A549 (cell line): ENCODE data around the gene LRRN4CL. TPM values are rescaled to one million over a fixed set of nuclear protein-coding genes. Genes with fewer than 3 reads are reported as not detected.

Experiments
- ATAC-seq, 2 experiments: fragments of 200-7000 bp in 1 of 2; fragments of >200 bp in 1 of 2; cut with Nextera tagmentation in 1 of 2; cut with Tn5 transposase in 1 of 2; 3 replicates each; pipeline versions ENCODE4 v1.8.0 to v1.9.1; 2018 to 2020; ENCODE audit warnings: mild to moderate bottlenecking in 1 of 2, moderate library complexity in 1 of 2
- CTCF ChIA-PET: fragments of 300-600 bp; sonication (Branson Sonifier 250); formaldehyde crosslinking; extraction: SDS; loops from one replicate; lab custom pipeline; 2021; ENCODE audit warnings: antibody characterized with exemption, inconsistent platforms; lab: Yijun Ruan, JAX
- POLR2A ChIA-PET: fragments of 350-600 bp; formaldehyde crosslinking; extraction: SDS; loops from one replicate; lab custom pipeline; 2021; ENCODE audit warnings: antibody characterized with exemption, inconsistent platforms; lab: Yijun Ruan, JAX
- DNase-seq, 2 experiments: peaks; one replicate each; pipeline versions ENCODE4 v3.0.0 to v3.0.0-alpha.2; 2011 to 2016; ENCODE audit warnings: low read depth in 1 of 2, low spot score in 1 of 2
- FAIRE-seq: peaks from 2 replicates; lab custom pipeline; 2011; peaks lifted over from hg19 to GRCh38; lab: Jason Lieb, UNC
- H3K27ac ChIP-seq, 2 experiments: fragments of >200 bp; sonication (Bioruptor Twin); formaldehyde crosslinking; 3 replicates each; pipeline ENCODE4 v1.5.1; 2016 to 2017
- H3K4me1 ChIP-seq: fragments of >200 bp; sonication (Bioruptor Twin); formaldehyde crosslinking; 3 replicates; pipeline ENCODE4 v1.6.1; 2016
- H3K4me2 ChIP-seq: fragments of >200 bp; sonication (Bioruptor Twin); formaldehyde crosslinking; 3 replicates; pipeline ENCODE4 v1.6.1; 2016
- H3K4me3 ChIP-seq: fragments of >200 bp; sonication (Bioruptor Twin); formaldehyde crosslinking; 3 replicates; pipeline ENCODE4 v1.5.1; 2016
- H3K9me3 ChIP-seq: fragments of >200 bp; sonication (Bioruptor Twin); formaldehyde crosslinking; 3 replicates; pipeline ENCODE4 v1.6.1; 2016
- CBX8 ChIP-seq: fragments of 200-600 bp; sonication (generic); IDR thresholded peaks from 2 replicates; pipeline ENCODE4 v1.6.1; 2016
- CHD2 ChIP-seq: fragments of 150-350 bp; IDR thresholded peaks from 2 replicates; pipeline ENCODE4 v1.6.1; 2014; ENCODE audit warnings: low read length; ENCODE audit not compliant: partially characterized antibody
- EHMT2 ChIP-seq: fragments of 200-600 bp; sonication (generic); IDR thresholded peaks from 2 replicates; pipeline ENCODE4 v1.6.1; 2016; ENCODE audit warnings: antibody characterized with exemption, low read depth, mild to moderate bottlenecking, moderate library complexity
- EP300 ChIP-seq, 2 experiments: fragments of >200 bp; sonication (Bioruptor Twin); formaldehyde crosslinking; IDR thresholded peaks; 2 replicates in 1 of 2; 3 replicates in 1 of 2; pipeline ENCODE4 v1.6.1; 2016 to 2017
- ESRRA ChIP-seq: fragments of 150-350 bp; IDR thresholded peaks from 2 replicates; pipeline ENCODE4 v1.6.1; 2014; ENCODE audit warnings: mild to moderate bottlenecking, low read length, borderline replicate concordance
- FOSL2 ChIP-seq, 2 experiments: fragments of 450-650 bp in 1 of 2; fragments of >200 bp in 1 of 2; sonication (Bioruptor Twin) in 1 of 2; formaldehyde crosslinking; IDR thresholded peaks; 2 replicates each; pipeline versions ENCODE4 v1.5.0 to v1.6.1; 2016 to 2020; ENCODE audit warnings: mild to moderate bottlenecking in 1 of 2, moderate library complexity in 1 of 2
- GATA3 ChIP-seq: IDR thresholded peaks from 2 replicates; pipeline ENCODE4 v1.6.1; 2012; ENCODE audit warnings: borderline replicate concordance
- HEYL ChIP-seq: fragments of 250-450 bp; sonication (Bioruptor Pico); IDR thresholded peaks from 2 replicates; pipeline ENCODE4 v1.8.0; 2021; ENCODE audit warnings: mild to moderate bottlenecking, moderate library complexity
- JUN ChIP-seq, 2 experiments: fragments of >200 bp; sonication (Bioruptor Twin); formaldehyde crosslinking; IDR thresholded peaks; 2 replicates in 1 of 2; 3 replicates in 1 of 2; pipeline ENCODE4 v1.6.1; 2016 to 2017
- KDM5A ChIP-seq: fragments of 200-600 bp; sonication (generic); IDR thresholded peaks from 2 replicates; pipeline ENCODE4 v1.6.1; 2016; ENCODE audit warnings: antibody characterized with exemption, mild to moderate bottlenecking
- MAFK ChIP-seq: fragments of 450-650 bp; IDR thresholded peaks from 2 replicates; pipeline ENCODE4 v1.6.1; 2014; ENCODE audit not compliant: partially characterized antibody
- MAZ ChIP-seq: fragments of 150-350 bp; IDR thresholded peaks from 2 replicates; pipeline ENCODE4 v1.6.1; 2014; ENCODE audit warnings: antibody characterized with exemption, low read depth, low read length, borderline replicate concordance
- MYC ChIP-seq: IDR thresholded peaks from 2 replicates; pipeline ENCODE4 v1.6.1; 2012; ENCODE audit warnings: mild to moderate bottlenecking, inconsistent platforms, low read length, improper control_type of control experiment, borderline replicate concordance
- NR3C1 ChIP-seq: fragments of >200 bp; sonication (Bioruptor Twin); formaldehyde crosslinking; IDR thresholded peaks from 3 replicates; pipeline ENCODE4 v1.6.1; 2017
- PHF8 ChIP-seq: fragments of 200-600 bp; sonication (generic); IDR thresholded peaks from 2 replicates; pipeline ENCODE4 v1.6.1; 2016; ENCODE audit warnings: low read depth, mild to moderate bottlenecking, antibody characterized with exemption, moderate library complexity, borderline replicate concordance
- POLR2A ChIP-seq: IDR thresholded peaks from 2 replicates; pipeline ENCODE4 v1.6.1; 2012; ENCODE audit warnings: mild to moderate bottlenecking, low read length
- POLR2AphosphoS2 ChIP-seq: conservative IDR thresholded peaks from 2 replicates; pipeline ENCODE4 v1.6.1; 2012; ENCODE audit warnings: low read length, improper control_type of control experiment, inconsistent platforms
- RARB ChIP-seq: fragments of 250-450 bp; sonication (Bioruptor Pico); IDR thresholded peaks from 2 replicates; pipeline ENCODE4 v1.8.0; 2021; ENCODE audit warnings: mild to moderate bottlenecking, moderate library complexity
- RFX5 ChIP-seq: fragments of 450-650 bp; IDR thresholded peaks from 2 replicates; pipeline ENCODE4 v1.7.1; 2014; ENCODE audit warnings: antibody characterized with exemption, mild to moderate bottlenecking, moderate library complexity
- SMC3 ChIP-seq: fragments of >200 bp; sonication (Bioruptor Twin); formaldehyde crosslinking; IDR thresholded peaks from 3 replicates; pipeline ENCODE4 v1.6.1; 2018; ENCODE audit warnings: inconsistent platforms
- SREBF2 ChIP-seq: fragments of 450-650 bp; IDR thresholded peaks from 2 replicates; pipeline ENCODE4 v1.6.1; 2014; ENCODE audit warnings: mild to moderate bottlenecking, moderate library complexity
- TFCP2L1 ChIP-seq: fragments of 250-450 bp; sonication (Bioruptor Pico); IDR thresholded peaks from 2 replicates; pipeline ENCODE4 v1.5.0; 2021; ENCODE audit warnings: mild to moderate bottlenecking
- TP53 ChIP-seq: fragments of 250-450 bp; sonication (Bioruptor Pico); IDR thresholded peaks from 2 replicates; pipeline ENCODE4 v1.5.0; 2021; ENCODE audit warnings: mild to moderate bottlenecking, moderate library complexity
- ZFP36 ChIP-seq: fragments of 450-650 bp; IDR thresholded peaks from 2 replicates; pipeline ENCODE4 v1.6.1; 2014; ENCODE audit warnings: borderline replicate concordance; ENCODE audit not compliant: partially characterized antibody
- ZNF302 ChIP-seq: fragments of 250-450 bp; sonication (Bioruptor Pico); IDR thresholded peaks from 2 replicates; pipeline ENCODE4 v1.9.0; 2021; ENCODE audit warnings: inconsistent platforms, mild to moderate bottlenecking, moderate library complexity
- WGBS: methylation state at CpG from one replicate; pipeline ENCODE4 v1.1.6; 2017; ENCODE audit errors: missing lambda C conversion rate; 5-methylcytosine and 5-hydroxymethylcytosine counted together
- polyA plus RNA-seq, 4 experiments: library from polyadenylated mRNA; depleted of rRNA in 3 of 4; stranded (reverse); fragments of >200 nt; fragmentation: RNase III in 1 of 4; extraction: RNeasy Plus Mini Kit Qiagen cat#74134 plus additional on column Dnase treatment in 1 of 4; gene quantifications; 2 replicates in 3 of 4; 3 replicates in 1 of 4; pipeline ENCODE4 v1.2.3, GENCODE V29; 2011 to 2017
- TF ChIP-seq, protein P1 (sequence below): fragments of 150-350 bp; IDR thresholded peaks from 2 replicates; pipeline ENCODE4 v1.6.1; 2014; ENCODE audit warnings: low read depth, mild to moderate bottlenecking, low read length
- TF ChIP-seq, protein P2 (sequence below): IDR thresholded peaks from 2 replicates; pipeline ENCODE4 v1.6.1; 2012; ENCODE audit warnings: low read depth, borderline replicate concordance
- TF ChIP-seq, protein P3 (sequence below): fragments of 250-450 bp; sonication (Bioruptor Pico); IDR thresholded peaks from 2 replicates; pipeline ENCODE4 v1.5.0; 2020; ENCODE audit warnings: low read depth, mild to moderate bottlenecking, moderate library complexity
- TF ChIP-seq, protein P4 (sequence below): IDR thresholded peaks from 2 replicates; pipeline ENCODE4 v1.6.1; 2012
- TF ChIP-seq, protein P5 (sequence below): fragments of >200 bp; sonication (Bioruptor Twin); formaldehyde crosslinking; IDR thresholded peaks from 3 replicates; pipeline ENCODE4 v1.5.1; 2016
- TF ChIP-seq, protein P6 (sequence below): fragments of >200 bp; sonication (Bioruptor Twin); formaldehyde crosslinking; IDR thresholded peaks from 3 replicates; pipeline ENCODE4 v1.6.1; 2016
- TF ChIP-seq, protein P7 (sequence below): fragments of >200 bp; sonication (Bioruptor Twin); formaldehyde crosslinking; IDR thresholded peaks from 2 replicates; pipeline ENCODE4 v1.6.1; 2016

The LRRN4CL gene
- polyA plus RNA-seq, 2 of the 4 experiments (the other 2 are of a cell fraction) = 0.03 to 0.04 TPM

DNA sequence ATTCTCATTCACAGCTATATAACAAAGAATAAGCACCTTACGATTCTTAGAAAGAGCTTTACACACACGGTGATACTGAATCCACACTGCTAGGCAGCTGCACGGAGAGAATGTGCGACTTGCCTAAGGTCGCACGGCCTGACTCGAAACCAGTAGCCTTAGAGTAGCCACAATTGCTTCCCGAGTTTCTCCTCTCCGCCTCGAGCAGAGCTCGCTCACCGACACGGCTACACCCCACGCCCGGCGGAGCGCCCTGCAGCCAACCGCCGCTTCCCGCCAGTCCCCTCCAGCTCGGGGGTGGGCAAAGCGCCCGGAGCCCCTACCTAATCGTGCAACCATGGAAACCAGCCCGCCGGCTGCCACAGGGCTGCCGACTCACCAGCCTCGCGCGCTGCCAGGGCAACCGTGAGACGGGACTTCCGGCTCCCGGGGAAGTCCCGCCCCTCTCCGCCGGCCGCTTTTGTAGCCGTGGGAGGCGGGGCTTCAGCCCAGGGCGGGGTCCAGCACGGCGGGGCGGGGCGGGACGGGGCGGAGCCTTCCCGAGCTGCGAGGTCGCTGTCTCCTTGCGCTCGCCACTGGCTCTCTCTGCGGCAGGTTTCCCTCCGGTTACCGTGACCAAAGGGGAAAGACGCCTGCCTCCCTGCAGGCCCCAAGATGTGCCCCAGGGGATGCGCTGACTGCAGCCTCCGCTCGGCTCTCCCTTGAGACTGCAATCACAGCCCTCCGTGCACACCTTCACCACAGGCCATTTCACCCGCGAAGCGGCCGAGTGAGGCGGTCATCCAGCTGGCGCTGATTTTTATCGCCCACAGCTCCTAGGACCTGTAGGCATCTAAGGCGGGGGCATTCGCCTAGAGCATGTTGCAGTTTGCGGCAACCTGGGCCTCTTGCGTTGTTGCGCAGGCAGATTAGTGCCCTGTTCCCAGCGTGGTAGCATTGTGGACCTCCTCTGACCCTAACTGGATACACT, 16.8 kb upstream of the LRRN4CL start:
- H3K4me3 ChIP-seq = peak overlapping the region; percentile 69
- peaks cover 26% of the 10 kb centered on the region for H3K4me1 ChIP-seq
- POLR2A ChIA-PET = interaction anchor here (0.8 to 6.1 kb wide), 11 partner anchors 10 to 293 kb away, joined by 3 to 64 read pairs (median 5); partner anchors contain the start of genes C11orf98, CSKMT, EEF1G and HNRNPUL2
- no peaks in the 10 kb centered on the region for H3K9me3 ChIP-seq
- 30% methylated on average over 40 of the region's 73 CpGs for WGBS
- H3K27ac ChIP-seq = peak overlapping the region; percentile 80 to 92
- CTCF ChIA-PET = interaction anchor here (0.7 to 5.3 kb wide), 12 partner anchors 12 to 318 kb away, joined by 3 to 39 read pairs (median 5); partner anchors contain the start of genes HNRNPUL2 and TTC9C
- DNase-seq = peak; percentile 87 to 90
- H3K4me2 ChIP-seq = peak overlapping the region; percentile 78
- ATAC-seq = peak; percentile 73 to 87
- no peak for FAIRE-seq
- TF ChIP-seq, protein P1, sequence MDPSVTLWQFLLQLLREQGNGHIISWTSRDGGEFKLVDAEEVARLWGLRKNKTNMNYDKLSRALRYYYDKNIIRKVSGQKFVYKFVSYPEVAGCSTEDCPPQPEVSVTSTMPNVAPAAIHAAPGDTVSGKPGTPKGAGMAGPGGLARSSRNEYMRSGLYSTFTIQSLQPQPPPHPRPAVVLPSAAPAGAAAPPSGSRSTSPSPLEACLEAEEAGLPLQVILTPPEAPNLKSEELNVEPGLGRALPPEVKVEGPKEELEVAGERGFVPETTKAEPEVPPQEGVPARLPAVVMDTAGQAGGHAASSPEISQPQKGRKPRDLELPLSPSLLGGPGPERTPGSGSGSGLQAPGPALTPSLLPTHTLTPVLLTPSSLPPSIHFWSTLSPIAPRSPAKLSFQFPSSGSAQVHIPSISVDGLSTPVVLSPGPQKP = no peak
- TF ChIP-seq ESRRA (no peak), FOSL2 (IDR thresholded peaks at IDR 0.05) (no peak), FOSL2 (CRISPR knock-in tag; IDR thresholded peaks at IDR 0.05) (no peak), POLR2AphosphoS2 (no peak), ZFP36 (no peak), PHF8 (no peak), HEYL (CRISPR knock-in tag) (no peak), RARB (CRISPR knock-in tag) (no peak), KDM5A (no peak), CBX8 (no peak), MYC (0 out of 2 replicates have a peak, but pooled peaks have one; percentile 40), CHD2 (no peak), TP53 (peak; percentile 74; the same call in 1 of the 2 replicates), MAFK (no peak), TFCP2L1 (0 out of 2 replicates have a peak, but pooled peaks have one; percentile 5), SREBF2 (no peak), EHMT2 (no peak), GATA3 (0 out of 2 replicates have a peak, but pooled peaks have one; percentile 42), EP300 (IDR thresholded peaks at IDR 0.05) (no peak), MAZ (no peak), ZNF302 (no peak), JUN (IDR thresholded peaks at IDR 0.05) (peak in 1 of 2 experiments; percentile 83; a peak in 3 of 5 replicates), RFX5 (no peak), NR3C1 (no peak), POLR2A (peak; percentile 66), SMC3 (no peak)
- TF ChIP-seq, protein P2, sequence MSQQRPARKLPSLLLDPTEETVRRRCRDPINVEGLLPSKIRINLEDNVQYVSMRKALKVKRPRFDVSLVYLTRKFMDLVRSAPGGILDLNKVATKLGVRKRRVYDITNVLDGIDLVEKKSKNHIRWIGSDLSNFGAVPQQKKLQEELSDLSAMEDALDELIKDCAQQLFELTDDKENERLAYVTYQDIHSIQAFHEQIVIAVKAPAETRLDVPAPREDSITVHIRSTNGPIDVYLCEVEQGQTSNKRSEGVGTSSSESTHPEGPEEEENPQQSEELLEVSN = no peak; the same call in none of the 2 replicates
- TF ChIP-seq, protein P3, sequence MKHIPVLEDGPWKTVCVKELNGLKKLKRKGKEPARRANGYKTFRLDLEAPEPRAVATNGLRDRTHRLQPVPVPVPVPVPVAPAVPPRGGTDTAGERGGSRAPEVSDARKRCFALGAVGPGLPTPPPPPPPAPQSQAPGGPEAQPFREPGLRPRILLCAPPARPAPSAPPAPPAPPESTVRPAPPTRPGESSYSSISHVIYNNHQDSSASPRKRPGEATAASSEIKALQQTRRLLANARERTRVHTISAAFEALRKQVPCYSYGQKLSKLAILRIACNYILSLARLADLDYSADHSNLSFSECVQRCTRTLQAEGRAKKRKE = no peak
- TF ChIP-seq, protein P4, sequence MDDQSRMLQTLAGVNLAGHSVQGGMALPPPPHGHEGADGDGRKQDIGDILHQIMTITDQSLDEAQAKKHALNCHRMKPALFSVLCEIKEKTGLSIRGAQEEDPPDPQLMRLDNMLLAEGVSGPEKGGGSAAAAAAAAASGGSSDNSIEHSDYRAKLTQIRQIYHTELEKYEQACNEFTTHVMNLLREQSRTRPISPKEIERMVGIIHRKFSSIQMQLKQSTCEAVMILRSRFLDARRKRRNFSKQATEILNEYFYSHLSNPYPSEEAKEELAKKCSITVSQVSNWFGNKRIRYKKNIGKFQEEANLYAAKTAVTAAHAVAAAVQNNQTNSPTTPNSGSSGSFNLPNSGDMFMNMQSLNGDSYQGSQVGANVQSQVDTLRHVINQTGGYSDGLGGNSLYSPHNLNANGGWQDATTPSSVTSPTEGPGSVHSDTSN = peak; percentile 3; the same call in 1 of the 2 replicates
- TF ChIP-seq, protein P5, sequence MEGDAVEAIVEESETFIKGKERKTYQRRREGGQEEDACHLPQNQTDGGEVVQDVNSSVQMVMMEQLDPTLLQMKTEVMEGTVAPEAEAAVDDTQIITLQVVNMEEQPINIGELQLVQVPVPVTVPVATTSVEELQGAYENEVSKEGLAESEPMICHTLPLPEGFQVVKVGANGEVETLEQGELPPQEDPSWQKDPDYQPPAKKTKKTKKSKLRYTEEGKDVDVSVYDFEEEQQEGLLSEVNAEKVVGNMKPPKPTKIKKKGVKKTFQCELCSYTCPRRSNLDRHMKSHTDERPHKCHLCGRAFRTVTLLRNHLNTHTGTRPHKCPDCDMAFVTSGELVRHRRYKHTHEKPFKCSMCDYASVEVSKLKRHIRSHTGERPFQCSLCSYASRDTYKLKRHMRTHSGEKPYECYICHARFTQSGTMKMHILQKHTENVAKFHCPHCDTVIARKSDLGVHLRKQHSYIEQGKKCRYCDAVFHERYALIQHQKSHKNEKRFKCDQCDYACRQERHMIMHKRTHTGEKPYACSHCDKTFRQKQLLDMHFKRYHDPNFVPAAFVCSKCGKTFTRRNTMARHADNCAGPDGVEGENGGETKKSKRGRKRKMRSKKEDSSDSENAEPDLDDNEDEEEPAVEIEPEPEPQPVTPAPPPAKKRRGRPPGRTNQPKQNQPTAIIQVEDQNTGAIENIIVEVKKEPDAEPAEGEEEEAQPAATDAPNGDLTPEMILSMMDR = no peak
- TF ChIP-seq, protein P6, sequence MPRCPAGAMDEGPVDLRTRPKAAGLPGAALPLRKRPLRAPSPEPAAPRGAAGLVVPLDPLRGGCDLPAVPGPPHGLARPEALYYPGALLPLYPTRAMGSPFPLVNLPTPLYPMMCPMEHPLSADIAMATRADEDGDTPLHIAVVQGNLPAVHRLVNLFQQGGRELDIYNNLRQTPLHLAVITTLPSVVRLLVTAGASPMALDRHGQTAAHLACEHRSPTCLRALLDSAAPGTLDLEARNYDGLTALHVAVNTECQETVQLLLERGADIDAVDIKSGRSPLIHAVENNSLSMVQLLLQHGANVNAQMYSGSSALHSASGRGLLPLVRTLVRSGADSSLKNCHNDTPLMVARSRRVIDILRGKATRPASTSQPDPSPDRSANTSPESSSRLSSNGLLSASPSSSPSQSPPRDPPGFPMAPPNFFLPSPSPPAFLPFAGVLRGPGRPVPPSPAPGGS = 0 out of 3 replicates have a peak, but pooled peaks have one; percentile 42
- TF ChIP-seq, protein P7, sequence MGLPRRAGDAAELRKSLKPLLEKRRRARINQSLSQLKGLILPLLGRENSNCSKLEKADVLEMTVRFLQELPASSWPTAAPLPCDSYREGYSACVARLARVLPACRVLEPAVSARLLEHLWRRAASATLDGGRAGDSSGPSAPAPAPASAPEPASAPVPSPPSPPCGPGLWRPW = no peak
